HG02870 (cell line): ENCODE data around the gene CLEC2A.

ENCODE experiments used
- ATAC-seq: cut with Tn5 transposase; IDR thresholded peaks from one replicate; pipeline ENCODE4 v1.9.1; 2021; ENCODE audit warnings: mild to moderate bottlenecking, moderate library complexity; ENCODE audit not compliant: unreplicated experiment

Gene CLEC2A

DNA sequence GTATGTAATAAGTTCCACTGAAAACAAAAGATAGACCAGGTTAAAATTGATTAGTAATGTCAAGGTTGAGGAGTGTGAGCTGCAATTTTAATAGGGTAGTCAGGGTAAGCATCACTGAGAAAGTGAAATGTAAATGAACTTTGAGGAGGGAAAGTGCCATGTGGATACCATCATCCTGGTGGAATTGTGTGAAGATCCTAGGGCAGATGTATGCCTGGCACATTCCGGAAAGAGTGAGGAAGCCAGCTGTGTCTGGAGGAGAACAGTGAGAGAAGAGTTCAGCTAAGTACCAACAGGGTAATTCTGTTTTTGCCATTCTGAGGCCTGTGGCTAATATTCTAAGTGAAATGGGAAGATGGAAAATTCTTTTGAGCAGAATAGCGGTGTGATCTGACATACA is 2.9 kb upstream of the CLEC2A start:
- no peak for ATAC-seq

DNA sequence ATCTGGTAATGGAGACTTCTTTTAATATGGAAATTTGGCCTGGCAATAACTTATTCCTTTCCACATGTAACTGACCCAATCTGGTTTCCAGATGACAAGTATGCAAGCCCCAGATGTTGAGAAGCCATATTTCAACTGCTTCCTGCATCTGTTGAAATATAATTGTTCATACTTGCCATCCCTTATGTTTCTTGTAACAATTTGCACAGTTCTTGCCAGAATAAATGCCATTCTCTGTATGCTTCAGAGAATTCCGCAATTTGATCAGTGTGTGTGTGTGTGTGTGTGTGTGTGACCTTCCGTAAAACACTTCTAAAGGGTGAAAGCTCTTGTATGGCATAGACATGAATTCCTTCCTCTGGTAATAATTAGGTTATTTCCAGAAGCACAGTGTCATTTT is 1.8 kb upstream of the CLEC2A start:
- ATAC-seq, result no peak

DNA sequence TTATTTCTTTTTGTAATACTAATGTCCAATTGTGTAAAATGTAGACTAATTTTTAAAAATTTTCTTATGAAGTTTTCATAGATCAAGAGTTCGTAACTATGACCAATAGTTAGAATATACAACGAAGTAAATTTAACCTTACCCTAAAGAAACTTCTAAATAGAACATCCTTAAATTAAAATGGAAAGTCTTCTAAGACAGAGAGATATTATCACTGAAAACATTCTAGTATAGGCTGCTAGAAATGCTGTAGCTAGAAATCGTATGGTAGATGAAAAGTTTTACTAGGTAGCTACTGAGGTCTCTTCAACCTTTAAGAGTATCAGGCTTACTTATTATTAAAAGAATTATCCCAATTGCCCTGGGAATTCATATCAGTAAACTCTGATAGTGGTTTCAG is 925 bp downstream of the CLEC2A start:
- ATAC-seq, result no peak

DNA sequence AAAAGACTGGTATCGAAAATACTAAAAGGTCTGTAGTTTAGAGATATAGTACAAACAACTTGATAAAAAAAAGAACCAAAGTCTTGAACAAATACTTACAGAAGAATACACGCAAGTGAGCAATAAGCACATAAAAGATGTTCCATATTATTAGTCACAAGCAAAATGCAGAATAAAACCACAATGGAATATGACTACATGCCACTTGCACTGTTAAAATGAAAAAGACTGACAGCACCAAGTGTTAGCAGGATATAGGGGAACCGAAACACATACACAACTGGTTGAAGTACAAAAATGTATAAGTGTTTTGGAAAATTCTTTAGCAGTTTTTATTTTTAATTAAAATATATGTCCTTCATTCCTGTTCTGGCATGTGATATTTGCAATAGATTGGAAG is 3.6 kb downstream of the CLEC2A start:
- no peak for ATAC-seq

DNA sequence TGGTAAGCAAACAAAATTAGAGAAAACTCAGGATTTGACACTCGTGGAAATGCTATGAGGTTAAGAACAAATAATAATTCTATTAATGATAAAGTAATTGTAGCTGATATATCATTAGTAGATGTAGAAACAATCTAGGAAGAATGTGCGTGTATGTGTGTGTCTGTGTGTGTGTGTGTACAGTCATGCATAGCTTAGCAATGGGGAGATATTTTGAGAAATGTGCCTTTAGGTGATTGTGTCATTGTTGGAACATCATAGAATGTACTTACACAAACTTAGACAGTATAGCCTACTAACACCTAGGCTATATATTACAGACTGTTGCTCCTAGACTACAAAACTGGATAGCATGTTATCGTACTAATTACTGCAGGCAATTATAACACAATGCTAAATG is 5.3 kb downstream of the CLEC2A start:
- no peak for ATAC-seq

DNA sequence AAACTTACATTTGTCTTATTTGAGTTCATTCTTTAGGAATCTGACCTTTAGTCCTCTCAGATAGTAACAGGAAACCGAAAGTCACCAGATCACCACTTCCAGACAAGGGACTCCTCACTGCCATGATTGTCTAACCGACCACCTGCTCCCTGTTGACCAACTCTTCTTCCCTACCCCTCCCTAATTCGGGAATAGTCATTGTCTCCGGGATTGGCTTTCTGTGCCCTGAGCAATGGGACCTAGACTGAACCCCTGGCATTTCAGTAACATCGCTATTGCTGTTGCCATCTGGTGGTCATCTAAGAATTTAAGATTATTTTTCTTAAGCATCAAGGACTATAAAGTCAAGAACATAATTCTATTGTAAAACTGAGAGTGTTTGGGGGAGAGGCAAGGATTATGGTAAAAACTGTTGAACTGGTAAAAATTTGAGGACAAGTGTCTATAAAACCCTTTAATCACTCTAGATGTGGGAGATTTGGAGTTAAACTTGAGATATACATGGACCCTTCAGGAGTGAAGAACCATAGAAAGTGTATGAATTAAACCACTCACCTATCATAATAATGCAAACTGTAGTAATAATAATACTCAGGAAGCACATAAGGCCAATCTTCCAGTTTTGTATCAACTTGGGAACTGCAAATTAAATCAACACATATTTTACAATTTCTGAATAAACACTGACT is 6.3 kb downstream of the CLEC2A start:
- no peak for ATAC-seq

DNA sequence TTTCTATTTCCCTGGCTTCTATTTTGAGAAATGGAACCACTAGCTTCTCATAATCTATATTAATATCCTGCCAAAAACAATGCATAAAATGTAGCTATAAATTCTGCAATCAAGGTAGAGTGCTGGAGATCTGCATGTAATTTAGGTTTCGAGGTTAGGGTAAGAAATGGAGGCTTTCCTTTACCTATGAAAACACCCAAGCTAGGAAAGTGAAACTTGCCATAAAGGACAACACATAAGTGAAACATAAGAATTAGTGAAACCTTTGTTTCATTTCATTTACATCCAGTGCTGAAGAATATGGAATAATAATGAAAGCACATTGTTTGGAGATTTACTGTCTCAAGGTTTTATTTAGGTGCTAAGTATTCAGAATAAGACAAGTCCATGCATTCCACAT is 9.7 kb downstream of the CLEC2A start:
- ATAC-seq, result no peak

DNA sequence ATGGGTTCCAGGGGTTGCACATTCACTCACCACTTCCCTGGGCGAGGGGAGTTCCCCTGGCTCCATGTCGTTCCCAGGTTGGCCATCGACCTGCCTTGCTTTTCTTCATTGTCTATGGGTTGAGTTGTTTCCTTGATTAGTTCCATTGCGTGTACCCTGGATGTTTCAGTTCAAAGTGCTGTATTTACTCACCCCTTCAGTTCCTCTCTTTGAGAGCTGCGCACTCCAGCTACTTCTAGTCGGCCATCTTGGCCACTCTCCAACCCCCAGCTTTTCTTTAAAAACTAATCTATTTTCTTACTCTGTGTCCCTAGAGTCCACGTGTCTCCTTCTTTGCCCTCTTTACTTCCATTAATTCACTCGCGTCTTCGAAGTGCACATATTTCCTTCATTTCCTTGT is 11.7 kb downstream of the CLEC2A start:
- ATAC-seq, result no peak

DNA sequence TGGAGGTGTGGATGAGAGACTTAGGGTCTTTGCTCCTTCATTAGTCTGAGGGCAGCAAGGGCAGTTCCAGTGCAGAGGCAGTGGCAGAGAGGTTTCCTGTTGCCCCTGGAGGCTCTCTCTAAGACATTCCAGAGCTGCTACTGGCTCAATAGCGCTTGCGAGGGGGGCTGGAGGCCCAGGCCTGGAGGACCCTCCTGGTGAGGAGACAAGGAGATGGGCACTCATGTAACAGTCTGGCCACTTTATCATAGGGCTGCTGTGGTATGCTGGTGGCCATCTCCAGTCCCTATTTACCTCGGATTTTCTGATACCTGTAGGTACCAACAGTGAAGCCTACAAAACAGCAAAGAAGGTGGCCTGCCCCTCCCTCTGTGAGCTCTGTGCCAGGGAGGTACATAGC is 12.7 kb downstream of the CLEC2A start:
- ATAC-seq, result no peak

DNA sequence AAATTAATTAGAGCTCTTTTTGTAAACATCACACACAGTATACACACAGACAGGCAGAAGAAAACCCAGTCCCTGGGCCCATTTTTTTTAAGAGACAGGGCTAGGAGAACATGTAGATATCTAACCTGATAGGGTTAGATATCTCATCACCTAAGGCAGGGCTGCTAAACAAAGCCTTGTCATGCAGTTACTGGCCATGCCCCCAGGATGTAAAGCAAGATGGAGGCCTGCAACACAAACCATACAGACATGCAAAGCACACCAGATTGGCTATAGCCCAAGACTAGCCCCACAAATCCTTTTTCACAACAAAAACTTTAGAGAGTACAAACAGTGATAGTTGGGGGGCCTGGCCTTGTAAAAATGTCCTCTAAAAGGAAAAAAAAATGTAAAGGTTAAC is 20.5 kb downstream of the CLEC2A start:
- no peak for ATAC-seq

DNA sequence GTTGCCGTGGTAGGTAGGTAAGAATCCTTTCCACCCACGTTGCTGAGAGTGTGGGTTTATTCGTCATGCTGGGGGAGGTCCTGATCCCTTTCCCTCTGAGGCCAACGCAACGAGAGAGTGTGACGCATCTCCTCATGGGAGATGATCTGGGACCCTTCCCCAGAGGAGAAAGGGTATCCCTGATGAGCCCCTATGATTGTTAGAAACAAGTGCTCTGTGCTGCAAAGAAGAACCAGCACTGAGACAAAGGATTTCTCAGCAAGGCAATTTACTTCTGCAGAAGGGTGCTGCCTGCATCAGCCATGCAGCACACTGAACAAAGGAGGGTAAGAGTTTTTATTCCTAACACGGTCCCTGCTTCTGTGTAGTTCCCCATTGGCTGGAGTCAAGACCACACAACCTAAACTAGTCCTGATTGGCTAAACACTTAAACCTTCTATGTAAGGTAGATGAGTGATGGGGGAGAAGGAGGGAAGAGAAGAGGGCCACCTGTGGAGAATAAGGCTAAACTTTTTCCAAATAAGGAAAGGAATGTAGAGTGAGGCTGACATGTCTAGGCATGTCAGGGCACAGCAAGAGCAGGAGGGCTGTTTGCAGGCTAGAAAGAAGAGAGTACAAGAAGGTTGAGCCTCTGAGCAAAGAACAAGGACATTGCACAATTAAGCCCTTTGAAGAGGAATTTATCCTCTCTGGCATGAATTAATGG is 21.3 kb downstream of the CLEC2A start:
- no peak for ATAC-seq

DNA sequence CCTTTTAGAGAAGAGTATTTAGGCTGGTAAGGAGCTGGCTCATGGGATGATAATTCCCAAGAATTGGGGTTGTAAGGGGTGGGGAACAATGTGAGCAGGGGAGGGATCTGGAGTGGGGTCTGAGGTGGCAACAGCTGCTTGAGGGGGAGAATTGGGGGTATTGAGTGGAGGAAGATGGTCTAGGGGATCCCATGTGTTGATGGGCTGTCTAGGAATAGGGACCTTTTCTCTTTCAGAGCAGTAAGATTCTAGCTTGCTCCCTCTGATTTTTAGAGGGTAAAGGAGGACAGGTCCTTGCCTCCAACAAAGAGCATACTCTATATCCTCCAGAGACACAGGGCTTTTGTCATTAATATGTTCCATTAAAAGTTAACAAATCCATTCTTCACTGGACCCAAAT is 22.4 kb downstream of the CLEC2A start:
- no peak for ATAC-seq

DNA sequence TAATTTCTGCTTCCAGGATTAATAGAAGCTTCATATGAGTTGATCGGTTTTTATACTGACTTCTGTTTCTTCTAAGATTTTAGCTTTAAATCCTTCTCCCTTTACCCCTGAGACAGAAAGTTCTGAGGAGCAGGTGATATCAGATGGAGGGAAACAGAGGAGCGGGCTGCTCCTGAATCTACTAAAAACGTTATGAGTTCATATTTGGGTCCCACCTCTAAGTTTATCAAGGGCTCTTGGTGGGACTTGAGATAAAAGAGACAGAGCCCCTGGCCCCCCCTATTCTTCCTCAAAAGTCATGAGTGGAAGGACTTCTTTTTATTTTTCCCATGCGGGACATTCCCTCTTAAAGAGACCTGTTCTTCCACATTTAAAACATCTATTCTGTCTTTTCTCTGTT is 23.8 kb downstream of the CLEC2A start:
- ATAC-seq, result no peak

DNA sequence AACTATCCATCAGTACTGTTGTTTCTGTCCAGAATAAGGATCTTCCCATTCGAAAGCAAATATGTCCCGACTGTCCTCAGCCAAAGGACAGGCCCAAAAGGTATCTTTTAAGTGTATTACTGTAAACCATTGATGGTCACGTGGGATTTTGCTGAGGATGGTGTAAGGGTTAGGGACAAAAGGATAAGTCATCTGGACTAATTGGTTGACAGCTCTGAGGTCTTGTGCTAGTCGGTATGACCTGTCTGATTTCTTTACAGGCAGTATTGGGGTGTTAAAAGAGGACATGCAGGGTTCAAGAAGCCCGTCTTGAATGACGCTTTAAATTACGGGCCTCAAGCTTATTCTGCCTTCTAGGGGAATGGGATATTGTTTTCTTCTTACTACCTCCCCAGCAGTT is 24.4 kb downstream of the CLEC2A start:
- ATAC-seq, result no peak

DNA sequence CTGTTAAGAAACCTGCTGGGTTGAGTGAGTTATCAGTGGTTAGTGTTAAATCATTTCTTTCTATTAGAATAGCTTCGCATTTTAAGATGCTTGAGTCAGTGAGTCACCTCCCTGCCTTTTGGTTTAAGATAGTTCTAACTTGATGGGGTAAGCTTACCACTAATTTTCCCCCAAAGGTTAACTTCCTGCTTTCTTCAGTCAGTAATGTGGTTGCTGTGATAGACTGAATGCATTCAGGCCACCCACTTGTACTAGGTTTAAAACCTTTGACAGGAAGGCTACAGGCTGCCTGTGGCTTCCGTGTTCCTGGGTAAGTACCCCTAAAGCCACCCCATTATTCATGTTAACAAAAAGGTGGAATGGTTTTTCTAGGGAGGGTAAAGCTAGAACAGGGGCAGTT is 25.3 kb downstream of the CLEC2A start:
- no peak for ATAC-seq

DNA sequence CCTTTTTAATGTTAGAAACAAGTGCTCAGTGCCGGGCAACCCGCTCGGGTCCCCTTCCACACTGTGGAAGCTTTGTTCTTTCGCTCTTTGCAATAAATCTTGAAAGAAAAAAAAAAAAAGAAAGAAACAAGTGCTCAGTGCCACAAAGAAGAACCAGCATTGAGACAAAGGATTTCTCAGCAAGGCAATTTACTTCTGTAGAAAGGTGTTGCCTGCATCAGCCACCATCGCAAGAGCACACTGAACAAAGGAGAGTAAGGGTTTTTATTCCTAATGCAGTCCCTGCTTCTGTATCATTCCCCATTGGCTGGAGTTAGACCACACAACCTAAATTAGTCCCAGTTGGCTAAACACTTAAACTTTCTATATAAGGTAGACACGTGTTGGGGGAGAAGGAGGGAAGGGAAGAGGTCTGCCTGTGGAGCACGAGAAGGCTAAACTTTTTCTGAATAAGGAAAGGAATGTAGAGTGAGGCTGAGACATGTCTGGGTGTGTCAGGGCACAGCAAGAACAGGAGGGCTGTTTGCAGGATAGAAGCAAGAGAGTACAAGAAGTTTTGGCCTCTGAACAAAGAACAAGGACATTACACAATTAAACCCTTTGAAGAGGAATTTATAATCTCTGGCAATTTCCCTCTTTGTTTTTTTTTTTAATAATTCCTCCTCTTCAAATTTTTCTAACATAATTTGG is 29.5 kb downstream of the CLEC2A start:
- no peak for ATAC-seq

DNA sequence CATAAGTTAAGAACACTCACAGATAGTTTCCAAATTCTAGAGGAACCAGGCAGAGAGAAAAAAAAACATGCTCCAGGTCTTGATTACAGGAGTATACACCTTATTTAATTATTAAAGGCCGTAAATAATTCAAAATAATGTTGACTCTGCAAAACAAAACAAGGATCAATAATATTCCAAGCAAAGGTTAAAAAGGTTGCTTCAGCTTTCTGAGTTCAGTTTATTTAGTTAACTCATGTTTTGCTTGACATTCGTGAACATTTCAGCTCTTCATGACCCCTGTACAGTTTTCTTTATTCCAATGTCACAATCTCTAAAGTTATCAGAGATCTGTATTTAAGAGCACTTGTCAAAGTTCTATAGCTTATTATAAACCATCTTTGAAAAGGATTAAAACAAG is 31.2 kb downstream of the CLEC2A start:
- no peak for ATAC-seq

DNA sequence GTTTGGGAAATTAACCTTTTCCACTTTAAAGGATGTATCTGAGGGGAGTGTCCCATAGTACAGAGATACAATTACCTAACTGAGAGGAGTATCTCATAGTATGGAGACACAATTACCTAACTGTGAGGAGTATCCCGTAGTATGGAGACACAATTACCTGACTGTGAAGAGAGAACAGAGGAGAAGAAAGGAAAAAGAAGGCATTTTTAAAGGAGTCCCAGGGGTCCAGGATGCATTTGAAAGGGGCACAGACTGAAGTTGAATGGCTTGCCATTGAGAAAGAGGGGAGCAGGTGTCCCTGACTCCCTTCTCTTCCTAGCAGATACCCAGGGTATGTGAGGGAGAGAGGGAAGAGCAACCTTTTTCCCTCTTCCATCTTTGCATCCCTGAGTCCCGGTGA is 33.0 kb downstream of the CLEC2A start:
- no peak for ATAC-seq

DNA sequence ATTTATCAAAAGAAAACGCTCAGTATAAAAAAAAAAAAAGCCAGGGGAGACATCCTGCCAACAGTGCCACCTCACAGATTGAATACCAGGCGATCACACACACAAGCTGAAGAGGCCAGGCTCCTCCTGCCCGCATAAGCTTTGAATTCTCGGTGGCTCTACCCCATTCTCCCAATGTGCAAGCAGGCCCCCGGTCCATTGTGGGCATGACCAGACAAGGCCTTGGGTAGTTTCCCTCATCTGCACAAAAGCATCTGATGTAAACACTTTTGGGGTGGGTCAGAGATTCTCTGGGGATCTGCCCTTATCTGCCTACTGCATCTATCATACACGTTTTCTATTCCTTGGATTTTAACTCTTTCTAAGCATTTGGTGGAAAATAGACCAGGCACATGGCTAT is 34.6 kb downstream of the CLEC2A start:
- no peak for ATAC-seq

DNA sequence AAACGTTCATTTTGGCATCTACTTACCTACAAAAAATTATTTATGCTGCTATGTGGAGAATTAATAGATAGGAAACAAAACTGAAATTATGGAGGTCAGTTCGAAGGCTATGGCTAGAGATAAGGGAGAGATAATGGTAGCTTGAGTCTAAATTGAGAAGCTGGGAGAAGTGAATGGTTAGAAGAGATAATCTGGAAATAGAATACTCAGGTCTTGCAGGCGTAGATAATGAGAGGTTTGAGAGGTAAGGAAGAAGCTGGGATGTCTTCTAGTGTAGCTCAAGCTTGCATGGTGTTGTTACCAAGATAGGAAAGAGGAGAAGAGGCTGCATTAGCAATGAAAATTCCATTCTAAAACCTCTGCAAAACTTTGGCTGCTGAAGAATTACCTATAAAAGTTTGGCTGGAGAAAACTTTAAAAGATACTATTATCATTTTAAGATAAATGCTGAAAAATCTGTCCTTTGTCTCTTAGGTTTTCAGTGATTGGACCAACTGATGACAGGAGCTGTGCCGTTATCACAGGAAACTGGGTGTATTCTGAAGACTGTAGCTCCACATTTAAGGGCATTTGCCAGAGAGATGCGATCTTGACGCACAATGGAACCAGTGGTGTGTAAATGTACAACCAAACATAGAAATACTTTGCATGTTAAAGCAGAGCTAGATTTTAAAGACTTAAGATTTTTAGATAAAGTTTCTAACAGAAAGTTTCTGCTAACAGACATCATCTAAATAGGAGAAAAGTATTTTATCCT is 36.8 kb downstream of the CLEC2A start:
- no peak for ATAC-seq

DNA sequence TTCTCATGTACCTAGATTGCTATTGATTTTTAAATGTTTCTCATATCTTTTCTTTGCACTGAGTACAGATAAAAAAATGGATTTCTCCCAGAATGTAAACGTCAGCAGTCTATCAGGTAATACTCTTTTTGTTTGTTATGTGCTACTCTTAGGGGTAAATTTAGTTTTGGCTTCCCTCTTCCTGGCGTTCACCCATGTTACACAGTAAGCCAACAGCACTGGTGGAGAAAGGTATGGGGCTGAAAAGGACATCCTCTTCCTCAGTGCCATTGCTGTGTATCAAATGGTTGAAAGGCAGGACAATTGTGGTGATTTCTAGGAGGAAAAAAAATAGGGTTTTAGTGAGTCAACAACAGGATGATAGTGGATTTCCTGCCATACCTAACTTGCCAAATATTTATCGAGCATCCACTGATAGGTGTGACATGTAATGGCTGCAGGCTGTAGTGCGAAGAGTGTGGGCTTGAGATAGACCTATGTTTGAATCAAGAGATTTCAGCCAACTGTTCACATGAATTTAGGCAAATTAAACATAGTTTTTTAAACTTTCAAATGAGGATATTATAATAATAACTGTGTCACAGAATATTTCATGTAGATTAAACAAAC is 43.4 kb downstream of the CLEC2A start:
- ATAC-seq, result no peak
